ENCODE results near the gene REV1.

DNA sequence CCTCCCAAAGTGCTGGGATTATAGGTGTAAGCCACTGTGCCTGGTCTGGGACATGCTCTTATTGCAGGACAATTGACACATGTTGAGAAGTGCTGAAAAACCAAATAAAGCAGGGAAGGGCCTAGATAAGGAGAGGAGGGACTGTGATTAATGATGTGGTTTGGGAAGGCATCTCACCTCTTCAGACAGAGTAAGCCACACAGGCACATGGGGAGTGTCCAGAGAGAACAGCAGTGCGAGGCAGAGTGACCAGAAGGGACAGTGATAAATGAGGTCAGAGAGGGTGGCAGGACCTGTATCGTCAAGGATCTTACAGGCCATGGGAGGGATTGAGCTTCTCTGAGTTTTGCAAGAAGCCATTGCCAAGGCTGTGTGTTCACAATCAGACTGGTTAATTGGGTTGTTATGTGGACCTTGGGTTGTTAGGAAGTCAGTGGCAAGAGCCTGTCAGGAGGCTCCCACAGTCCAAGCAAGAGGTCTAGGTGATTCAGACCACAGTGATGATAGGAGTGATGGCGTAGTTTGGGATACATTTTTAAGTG is 94.2 kb downstream of the REV1 start:
- TF ChIP-seq CTCF (IDR thresholded peaks at IDR 0.05) (no peak), POLR2A (IDR thresholded peaks at IDR 0.05) (no peak)

Measured in adrenal gland (tissue), 5 donors.